ENCODE results near the gene ZCCHC14. TPM values are rescaled to one million over a fixed set of nuclear protein-coding genes. Genes with fewer than 3 reads are reported as not detected.
A peak's percentile ranks its signal among the peaks of the same experiment; 100 is the strongest.
"Not testable (repeated sequence)": the region's sequence is repeated elsewhere in the genome, so short reads cannot be mapped to it uniquely, and the experiment has no call there.

Gene ZCCHC14
- total and polyA plus RNA-seq, 2 experiments from 2014 or later = 7.9 to 23.2 TPM

- H3K9me3 ChIP-seq (ENCODE audit: low read depth) = no peaks in the 10 kb centered on the region
- no peak for TF ChIP-seq CTCF (IDR thresholded peaks at IDR 0.05; ENCODE audit: low read depth, low read length)
- H3K27ac ChIP-seq = no peak overlapping the region
- H3K36me3 ChIP-seq = no peaks in the 10 kb centered on the region
- H3K4me3 ChIP-seq = no peak overlapping the region
- no peak for DNase-seq (ENCODE audit: low read depth in 1 of 2, low spot score in 1 of 2)
- peaks cover 42% of the 10 kb centered on the region for H3K4me1 ChIP-seq (ENCODE audit: low read depth)
- H3K27me3 ChIP-seq = no peaks in the 10 kb centered on the region
Measured at GRCh38 chr16:87486282-87486681, 6.5 kb downstream of the ZCCHC14 start.

DNA sequence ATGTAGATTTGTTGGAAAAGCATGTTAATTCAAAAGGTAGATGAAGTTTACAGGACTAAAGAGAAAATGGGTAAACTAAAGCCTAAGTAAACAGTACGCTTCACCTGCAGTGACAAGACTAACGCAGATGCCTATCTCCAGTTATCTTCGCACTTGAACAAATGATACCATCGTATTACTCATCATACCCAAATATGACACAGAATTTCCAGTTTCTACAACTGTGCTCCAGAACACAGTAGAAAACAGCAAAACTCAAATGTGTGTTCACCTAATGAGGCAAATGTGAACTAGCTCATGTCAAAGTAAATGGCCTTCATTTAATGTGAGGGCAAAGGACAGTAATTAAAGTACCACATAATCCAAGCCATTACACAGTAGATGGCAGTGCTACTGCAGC lies 7.0 kb downstream of the ZCCHC14 start:
- not testable (repeated sequence) for H3K4me3 ChIP-seq; DNase-seq (ENCODE audit: low read depth in 1 of 2, low spot score in 1 of 2); H3K9me3 ChIP-seq (ENCODE audit: low read depth); H3K36me3 ChIP-seq; H3K27ac ChIP-seq; H3K27me3 ChIP-seq
- H3K4me1 ChIP-seq (ENCODE audit: low read depth) = peaks cover 39% of the 10 kb centered on the region

- DNase-seq (ENCODE audit: low read depth in 1 of 2, low spot score in 1 of 2) = no peak
- H3K9me3 ChIP-seq (ENCODE audit: low read depth) = no peaks in the 10 kb centered on the region
- no peaks in the 10 kb centered on the region for H3K27me3 ChIP-seq
- no peak overlapping the region for H3K4me3 ChIP-seq
- no peaks in the 10 kb centered on the region for H3K36me3 ChIP-seq
- no peak for TF ChIP-seq CTCF (IDR thresholded peaks at IDR 0.05; ENCODE audit: low read depth, low read length)
- H3K27ac ChIP-seq = peak overlapping the region; percentile 75
- H3K4me1 ChIP-seq (ENCODE audit: low read depth) = peaks cover 28% of the 10 kb centered on the region
Measured at GRCh38 chr16:87484487-87485331, 8.1 kb downstream of the ZCCHC14 start.

- no peak for TF ChIP-seq CTCF (IDR thresholded peaks at IDR 0.05; ENCODE audit: low read depth, low read length)
- Histone ChIP-seq H3K9me3 (ENCODE audit: low read depth) (no peaks in the 10 kb centered on the region), H3K4me1 (ENCODE audit: low read depth) (peaks cover 24% of the 10 kb centered on the region), H3K4me3 (no peak overlapping the region), H3K27ac (no peak overlapping the region), H3K27me3 (no peaks in the 10 kb centered on the region), H3K36me3 (no peaks in the 10 kb centered on the region)
- no peak for DNase-seq (ENCODE audit: low read depth in 1 of 2, low spot score in 1 of 2)
Measured at GRCh38 chr16:87483481-87483880, 9.3 kb downstream of the ZCCHC14 start.

- DNase-seq (ENCODE audit: low read depth in 1 of 2, low spot score in 1 of 2); H3K27me3 ChIP-seq; H3K4me3 ChIP-seq; H3K36me3 ChIP-seq; H3K27ac ChIP-seq; H3K9me3 ChIP-seq (ENCODE audit: low read depth): not testable (repeated sequence)
- H3K4me1 ChIP-seq (ENCODE audit: low read depth) = peaks cover 24% of the 10 kb centered on the region
Measured at GRCh38 chr16:87482670-87483069, 10.2 kb downstream of the ZCCHC14 start.

GRCh38 chr16:87482266-87482665 lies 10.6 kb downstream of the ZCCHC14 start:
- Histone ChIP-seq H3K27me3 (no peaks in the 10 kb centered on the region), H3K4me1 (ENCODE audit: low read depth) (peaks cover 22% of the 10 kb centered on the region), H3K27ac (no peak overlapping the region), H3K36me3 (no peaks in the 10 kb centered on the region), H3K9me3 (ENCODE audit: low read depth) (no peaks in the 10 kb centered on the region), H3K4me3 (no peak overlapping the region)
- TF ChIP-seq CTCF (IDR thresholded peaks at IDR 0.05; ENCODE audit: low read depth, low read length) = no peak
- DNase-seq (ENCODE audit: low read depth in 1 of 2, low spot score in 1 of 2) = no peak

- DNase-seq (ENCODE audit: low read depth in 1 of 2, low spot score in 1 of 2); H3K4me3 ChIP-seq: not testable (repeated sequence)
- H3K4me1 ChIP-seq (ENCODE audit: low read depth) = peaks cover 16% of the 10 kb centered on the region
Measured at GRCh38 chr16:87481711-87482110, 11.1 kb downstream of the ZCCHC14 start.

GRCh38 chr16:87477209-87477981 lies 15.4 kb downstream of the ZCCHC14 start:
- H3K36me3 ChIP-seq; H3K27ac ChIP-seq; H3K4me1 ChIP-seq (ENCODE audit: low read depth); H3K27me3 ChIP-seq; DNase-seq (ENCODE audit: low read depth in 1 of 2, low spot score in 1 of 2); H3K9me3 ChIP-seq (ENCODE audit: low read depth); H3K4me3 ChIP-seq: not testable (repeated sequence)

More at GRCh38 chr16:87481711-87482110, 11.1 kb downstream of the ZCCHC14 start:
- H3K36me3 ChIP-seq; H3K27me3 ChIP-seq; H3K9me3 ChIP-seq (ENCODE audit: low read depth); H3K27ac ChIP-seq: not testable (repeated sequence)
